Colonic mucosa (tissue), 4 donors: ENCODE results near the gene TNC. TPM values are rescaled to one million over a fixed set of nuclear protein-coding genes. Genes with fewer than 3 reads are reported as not detected.

ENCODE experiments used
- DNase-seq: peaks from one replicate; pipeline ENCODE4 v3.0.0-alpha.2; 2020
- H3K27ac ChIP-seq: fragments of 200-600 bp; one replicate; pipeline ENCODE4 v1.8.0; 2021
- H3K27me3 ChIP-seq: fragments of 200-600 bp; one replicate; pipeline ENCODE4 v1.8.0; 2021
- H3K36me3 ChIP-seq: fragments of 200-600 bp; one replicate; pipeline ENCODE4 v1.8.0; 2021
- H3K4me1 ChIP-seq: fragments of 200-600 bp; one replicate; pipeline ENCODE4 v1.8.0; 2021; ENCODE audit warnings: mild to moderate bottlenecking
- H3K4me3 ChIP-seq: fragments of 200-600 bp; one replicate; pipeline ENCODE4 v1.8.0; 2021
- H3K9ac ChIP-seq, 2 donors: one replicate each; pipeline ENCODE4 v1.7.0; 2013; ENCODE audit warnings: control low read depth in 2 of 2, low read depth in 2 of 2, low read length in 2 of 2
- H3K9me3 ChIP-seq: fragments of 200-600 bp; one replicate; pipeline ENCODE4 v1.8.0; 2021
- intact Hi-C: fragments of 100-400 bp; cut with DNase I; formaldehyde crosslinking; loops from one replicate; pipeline ENCODE4 v1.14.1; 2022
- total RNA-seq, 2 donors: library from RNA; stranded (reverse); fragmentation: NEBNext Ultra II Directional in 1 of 2; extraction: Animal tissue kit (Norgen Biotek cat#: 25700) in 1 of 2; gene quantifications; one replicate each; pipeline ENCODE4 v1.2.1, GENCODE V29; 2021
- TF ChIP-seq, protein P1 (sequence below): fragments of 200-600 bp; IDR thresholded peaks from one replicate; pipeline ENCODE4 v1.8.0; 2022; ENCODE audit warnings: antibody characterized with exemption, mild to moderate bottlenecking
- donor health status: healthy.
- donor health status: DM: no; HTN: no; CAD: no.
- donor health status: DM: no; HTN: no; CAD: no.

Gene TNC
- total RNA-seq, 2 donors from 2014 or later: 5.0 to 65.6 TPM

DNA sequence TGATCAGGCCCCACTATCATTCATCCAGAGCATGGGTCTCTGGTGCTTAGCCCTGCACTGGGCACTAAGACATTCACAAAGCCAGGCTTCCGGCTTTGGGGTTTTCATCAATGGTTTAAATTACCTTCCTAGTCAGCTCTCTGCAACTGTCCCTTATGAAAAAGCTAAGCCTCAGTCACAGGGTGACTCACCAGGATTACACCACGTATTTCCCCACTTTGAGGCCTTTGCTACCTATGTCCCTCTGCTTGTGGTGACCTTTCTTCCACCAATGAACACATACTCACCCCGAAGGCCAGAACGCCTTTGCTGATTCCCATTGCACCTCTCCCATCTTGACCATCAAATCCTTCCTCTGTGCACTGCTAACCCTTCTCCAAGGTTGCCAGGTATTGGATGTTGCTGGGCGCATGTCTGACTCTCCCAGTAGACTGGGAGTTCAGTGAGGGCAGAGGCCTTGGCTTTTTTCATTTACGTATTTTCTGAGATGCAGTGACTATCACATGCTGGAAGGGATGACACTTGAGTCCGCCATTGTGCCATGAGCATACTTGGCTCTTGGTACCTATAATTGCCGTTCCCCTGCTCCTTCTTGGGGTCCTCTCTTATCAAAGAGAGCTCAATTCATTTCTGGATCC is 128.9 kb downstream of the TNC start:
- TF ChIP-seq, protein P1, sequence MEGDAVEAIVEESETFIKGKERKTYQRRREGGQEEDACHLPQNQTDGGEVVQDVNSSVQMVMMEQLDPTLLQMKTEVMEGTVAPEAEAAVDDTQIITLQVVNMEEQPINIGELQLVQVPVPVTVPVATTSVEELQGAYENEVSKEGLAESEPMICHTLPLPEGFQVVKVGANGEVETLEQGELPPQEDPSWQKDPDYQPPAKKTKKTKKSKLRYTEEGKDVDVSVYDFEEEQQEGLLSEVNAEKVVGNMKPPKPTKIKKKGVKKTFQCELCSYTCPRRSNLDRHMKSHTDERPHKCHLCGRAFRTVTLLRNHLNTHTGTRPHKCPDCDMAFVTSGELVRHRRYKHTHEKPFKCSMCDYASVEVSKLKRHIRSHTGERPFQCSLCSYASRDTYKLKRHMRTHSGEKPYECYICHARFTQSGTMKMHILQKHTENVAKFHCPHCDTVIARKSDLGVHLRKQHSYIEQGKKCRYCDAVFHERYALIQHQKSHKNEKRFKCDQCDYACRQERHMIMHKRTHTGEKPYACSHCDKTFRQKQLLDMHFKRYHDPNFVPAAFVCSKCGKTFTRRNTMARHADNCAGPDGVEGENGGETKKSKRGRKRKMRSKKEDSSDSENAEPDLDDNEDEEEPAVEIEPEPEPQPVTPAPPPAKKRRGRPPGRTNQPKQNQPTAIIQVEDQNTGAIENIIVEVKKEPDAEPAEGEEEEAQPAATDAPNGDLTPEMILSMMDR: no peak
- H3K9me3 ChIP-seq: no peaks in the 10 kb centered on the region
- H3K4me3 ChIP-seq: no peak overlapping the region
- no peaks in the 10 kb centered on the region for H3K27me3 ChIP-seq
- H3K4me1 ChIP-seq: no peaks in the 10 kb centered on the region
- intact Hi-C loops: no loop called here
- H3K9ac ChIP-seq: no peak overlapping the region
- no peaks in the 10 kb centered on the region for H3K36me3 ChIP-seq
- no peak overlapping the region for H3K27ac ChIP-seq
- DNase-seq: no peak

DNA sequence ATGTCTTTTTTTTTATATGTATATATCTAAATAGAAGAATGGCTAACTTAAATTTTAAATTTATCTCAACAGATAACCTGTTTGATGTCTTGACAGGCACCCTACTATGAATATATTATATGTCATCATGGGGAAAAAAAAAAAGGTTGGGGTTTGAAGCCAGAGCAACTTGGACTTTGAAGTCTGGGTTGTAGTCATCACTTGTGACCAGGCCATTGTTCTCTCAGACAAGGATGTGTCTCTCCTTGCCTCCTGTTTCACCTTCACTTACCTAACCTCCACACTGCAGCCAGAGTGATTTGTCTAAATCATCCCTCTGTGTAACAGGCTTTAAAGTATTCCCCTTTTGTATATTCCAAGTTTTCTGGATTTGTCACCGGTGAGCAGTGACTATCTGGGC is 130.8 kb downstream of the TNC start:
- TF ChIP-seq, protein P1: no peak
- H3K9ac ChIP-seq: no peak overlapping the region
- no peak for DNase-seq

DNA sequence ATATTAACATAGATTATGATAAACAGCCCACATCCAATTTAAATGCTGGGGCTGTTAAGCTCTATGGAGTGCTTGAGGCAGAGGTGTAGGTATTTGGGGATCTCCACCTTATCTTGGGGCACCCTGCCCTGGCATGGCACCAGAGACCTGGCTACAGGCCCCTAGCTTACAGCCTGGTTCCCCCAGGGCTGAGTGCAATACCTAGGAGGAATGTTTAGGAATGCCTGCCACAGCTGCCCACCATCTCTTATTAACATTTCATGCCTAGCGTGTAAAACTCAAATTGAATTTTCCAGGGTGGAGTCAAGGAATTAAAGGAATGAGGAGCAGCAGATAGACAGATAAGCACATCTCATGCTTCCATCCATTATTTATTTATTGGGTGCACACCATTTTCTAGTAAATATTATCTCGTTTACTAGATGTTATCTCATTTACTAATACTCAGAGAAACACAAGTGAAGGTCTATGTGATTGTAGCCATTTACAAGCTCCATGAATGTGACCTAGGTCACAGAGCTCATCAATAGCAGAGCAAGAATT is 131.9 kb downstream of the TNC start:
- Histone ChIP-seq H3K4me3 (no peak overlapping the region), H3K36me3 (no peaks in the 10 kb centered on the region), H3K9ac (no peak overlapping the region), H3K27me3 (no peaks in the 10 kb centered on the region), H3K9me3 (no peaks in the 10 kb centered on the region), H3K4me1 (no peaks in the 10 kb centered on the region), H3K27ac (no peak overlapping the region)
- TF ChIP-seq, protein P1: no peak
- no peak for DNase-seq
- intact Hi-C loops: no loop called here

More for the DNA sequence above, 130.8 kb downstream of the TNC start:
- no peaks in the 10 kb centered on the region for H3K4me1 ChIP-seq
- H3K27ac ChIP-seq: no peak overlapping the region
- intact Hi-C loops: no loop called here
- no peaks in the 10 kb centered on the region for H3K36me3 ChIP-seq
- H3K4me3 ChIP-seq: no peak overlapping the region
- no peaks in the 10 kb centered on the region for H3K9me3 ChIP-seq
- H3K27me3 ChIP-seq: no peaks in the 10 kb centered on the region

DNA sequence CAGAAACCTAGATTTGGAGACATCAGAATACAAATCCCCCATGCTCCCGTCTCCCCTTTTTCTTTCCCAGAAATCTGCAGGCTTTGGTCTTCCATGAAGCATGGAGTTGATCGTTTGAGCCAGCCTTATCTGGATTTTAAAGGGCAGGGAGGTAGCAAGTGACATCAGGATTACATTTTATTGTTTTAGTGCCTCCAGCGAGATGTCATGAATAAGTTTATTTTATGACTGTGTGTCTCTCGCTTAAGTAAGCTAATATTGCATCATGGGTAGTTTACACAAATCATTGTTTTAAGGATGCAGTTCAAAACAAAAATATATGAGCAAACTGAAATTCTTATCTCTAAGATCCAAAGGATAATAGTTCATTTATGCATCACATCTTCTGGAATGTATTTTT is 136.9 kb downstream of the TNC start:
- no peak for DNase-seq
- TF ChIP-seq, protein P1: no peak
- Histone ChIP-seq H3K27ac (no peak overlapping the region), H3K27me3 (no peaks in the 10 kb centered on the region), H3K36me3 (no peaks in the 10 kb centered on the region), H3K4me1 (no peaks in the 10 kb centered on the region), H3K9me3 (no peaks in the 10 kb centered on the region), H3K4me3 (no peak overlapping the region), H3K9ac (no peak overlapping the region)
- intact Hi-C loops: no loop called here

DNA sequence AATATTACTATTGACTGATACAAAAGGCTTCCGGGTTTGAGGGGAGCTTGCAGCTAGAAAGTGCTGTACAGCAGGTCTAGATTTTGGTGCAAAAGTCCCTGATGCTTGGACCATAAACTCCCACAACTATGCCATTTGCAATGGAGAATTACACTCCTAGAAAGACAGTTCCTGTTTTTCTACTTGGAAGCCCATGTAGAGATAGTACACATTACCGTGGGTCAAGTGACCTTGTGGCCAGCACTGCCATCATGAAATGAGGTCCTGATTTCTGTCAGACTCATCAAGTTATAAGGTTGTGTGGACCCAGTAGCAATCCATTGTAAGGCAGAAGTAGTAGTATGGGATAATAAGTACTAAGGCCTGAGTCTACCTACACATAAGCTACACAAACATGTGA is 144.7 kb downstream of the TNC start:
- no peaks in the 10 kb centered on the region for H3K9me3 ChIP-seq
- H3K4me3 ChIP-seq: no peak overlapping the region
- TF ChIP-seq, protein P1: no peak
- intact Hi-C loops: no loop called here
- H3K9ac ChIP-seq: no peak overlapping the region
- H3K4me1 ChIP-seq: no peaks in the 10 kb centered on the region
- no peaks in the 10 kb centered on the region for H3K36me3 ChIP-seq
- H3K27me3 ChIP-seq: no peaks in the 10 kb centered on the region
- no peak overlapping the region for H3K27ac ChIP-seq
- DNase-seq: no peak
